Activated CD8-positive, alpha-beta memory T cell treated with anti-CD3 and anti-CD28 coated beads, Interleukin-2, amount 10 ng/mL, durations not matched to agents 7 days and 5 days (primary cell): Measurements from ENCODE around the gene HSFX1. TPM values are rescaled to one million over a fixed set of nuclear protein-coding genes. Genes with fewer than 3 reads are reported as not detected.
"Not testable (repeated sequence)": the region's sequence is repeated elsewhere in the genome, so short reads cannot be mapped to it uniquely, and the experiment has no call there.

Experiments used
- ATAC-seq: fragments of 150-1000 bp; cut with Tn5 transposase; one replicate; pipeline ENCODE4 v1.10.0; 2021; ENCODE audit warnings: moderate library complexity
- CTCF ChIA-PET: fragments of 350-600 bp; sonication (Branson Sonifier 250); formaldehyde crosslinking; loops from one replicate; lab custom pipeline; 2021; ENCODE audit warnings: antibody characterized with exemption; lab: Charles Lee
- DNase-seq: peaks from one replicate; pipeline ENCODE4 v3.0.0-alpha.2; 2020
- H3K27ac Mint-ChIP-seq: one replicate; pipeline ENCODE4 v1.8.0; 2021; ENCODE audit warnings: mild to moderate bottlenecking, mixed read lengths
- H3K27me3 Mint-ChIP-seq: one replicate; pipeline ENCODE4 v1.8.0; 2021; ENCODE audit warnings: mixed read lengths
- H3K36me3 Mint-ChIP-seq: one replicate; pipeline ENCODE4 v1.8.0; 2021; ENCODE audit warnings: mild to moderate bottlenecking, mixed read lengths
- H3K4me1 Mint-ChIP-seq: one replicate; pipeline ENCODE4 v1.8.0; 2021; ENCODE audit warnings: mixed read lengths
- H3K4me3 Mint-ChIP-seq: one replicate; pipeline ENCODE4 v1.8.0; 2021; ENCODE audit warnings: mild to moderate bottlenecking, moderate library complexity, mixed read lengths
- H3K9me3 Mint-ChIP-seq: one replicate; pipeline ENCODE4 v1.8.0; 2022; ENCODE audit warnings: low read depth, mixed read lengths
- total RNA-seq, 2 experiments: library from RNA; stranded (reverse); gene quantifications; one replicate each; pipeline ENCODE4 v1.2.3, GENCODE V29; 2021

Gene HSFX1, protein sequence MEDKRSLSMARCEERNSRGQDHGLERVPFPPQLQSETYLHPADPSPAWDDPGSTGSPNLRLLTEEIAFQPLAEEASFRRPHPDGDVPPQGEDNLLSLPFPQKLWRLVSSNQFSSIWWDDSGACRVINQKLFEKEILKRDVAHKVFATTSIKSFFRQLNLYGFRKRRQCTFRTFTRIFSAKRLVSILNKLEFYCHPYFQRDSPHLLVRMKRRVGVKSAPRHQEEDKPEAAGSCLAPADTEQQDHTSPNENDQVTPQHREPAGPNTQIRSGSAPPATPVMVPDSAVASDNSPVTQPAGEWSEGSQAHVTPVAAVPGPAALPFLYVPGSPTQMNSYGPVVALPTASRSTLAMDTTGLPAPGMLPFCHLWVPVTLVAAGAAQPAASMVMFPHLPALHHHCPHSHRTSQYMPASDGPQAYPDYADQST
- under 1 TPM; 0.61 to 0.80 TPM for total RNA-seq

DNA sequence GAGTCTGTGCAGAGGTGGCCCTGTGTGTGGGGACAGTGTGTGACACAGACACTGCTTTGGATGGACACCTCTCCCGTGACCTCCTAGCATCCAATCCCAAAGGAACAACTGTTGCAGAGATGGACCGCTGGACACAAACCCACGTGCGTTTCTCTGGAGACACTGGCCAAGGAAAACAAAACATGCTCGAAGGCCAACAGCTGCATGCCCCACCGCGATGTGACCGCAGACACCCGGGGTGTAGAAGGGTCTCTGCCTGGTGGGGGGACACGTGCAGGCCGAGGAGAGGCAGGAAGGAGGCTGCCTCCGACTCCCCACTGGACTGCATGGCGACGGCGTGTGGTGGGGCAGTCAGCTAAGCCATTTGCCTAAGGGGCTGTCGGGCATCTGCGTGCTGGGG, at the start of gene HSFX1:
TSS of gene HSFX1 (plus strand) at position 301 of the 400 bp plus-strand sequence. CDS start 614 bp downstream, outside the sequence.
- H3K4me1 Mint-ChIP-seq, H3K27me3 Mint-ChIP-seq, ATAC-seq, DNase-seq, H3K36me3 Mint-ChIP-seq, H3K27ac Mint-ChIP-seq, H3K9me3 Mint-ChIP-seq, CTCF ChIA-PET, H3K4me3 Mint-ChIP-seq: not testable (repeated sequence)

DNA sequence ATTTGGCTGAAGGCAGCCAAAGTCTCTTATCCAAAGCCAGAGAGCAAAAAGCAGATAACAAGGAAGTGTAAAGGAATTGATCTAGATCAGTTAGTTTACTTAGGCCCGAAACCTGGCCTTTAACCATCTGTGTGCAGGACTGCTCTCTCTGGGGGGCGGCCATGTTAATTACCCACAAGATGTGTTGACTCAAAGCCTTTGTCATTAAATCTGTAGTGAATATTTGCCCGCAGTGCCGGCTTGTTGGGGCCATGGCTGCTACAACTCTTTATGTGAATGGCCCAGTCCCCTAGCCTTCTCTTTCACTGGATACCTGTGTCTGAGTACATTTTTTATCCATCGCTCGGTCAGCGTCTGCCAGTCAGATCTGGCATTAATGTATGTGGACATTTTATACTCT, 46.6 kb upstream of the HSFX1 start:
- ATAC-seq, H3K4me3 Mint-ChIP-seq, H3K27ac Mint-ChIP-seq, H3K4me1 Mint-ChIP-seq, H3K9me3 Mint-ChIP-seq, H3K27me3 Mint-ChIP-seq, H3K36me3 Mint-ChIP-seq, CTCF ChIA-PET, DNase-seq: not testable (repeated sequence)

DNA sequence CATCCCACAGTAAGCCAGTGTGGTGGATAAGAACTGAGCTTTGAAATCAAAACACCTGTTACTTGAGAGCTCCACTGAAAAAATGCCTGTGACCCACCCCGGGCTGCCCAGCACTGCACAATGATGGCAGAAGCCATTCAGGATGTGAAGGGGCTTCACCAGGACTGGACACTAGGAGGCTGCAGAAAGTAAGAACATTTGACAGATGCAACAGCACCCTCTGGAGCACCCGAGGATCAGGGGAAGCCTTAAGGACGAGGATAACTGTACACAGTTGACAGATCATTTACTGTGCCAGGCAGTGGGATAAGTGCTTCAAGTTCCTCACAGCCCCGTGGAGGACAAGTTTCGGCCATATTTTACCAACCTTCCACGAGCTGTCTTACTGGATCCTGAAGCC, 31.6 kb upstream of the HSFX1 start:
- H3K27me3 Mint-ChIP-seq, ATAC-seq, H3K9me3 Mint-ChIP-seq, H3K4me1 Mint-ChIP-seq, H3K27ac Mint-ChIP-seq, H3K36me3 Mint-ChIP-seq, CTCF ChIA-PET, DNase-seq, H3K4me3 Mint-ChIP-seq: not testable (repeated sequence)

DNA sequence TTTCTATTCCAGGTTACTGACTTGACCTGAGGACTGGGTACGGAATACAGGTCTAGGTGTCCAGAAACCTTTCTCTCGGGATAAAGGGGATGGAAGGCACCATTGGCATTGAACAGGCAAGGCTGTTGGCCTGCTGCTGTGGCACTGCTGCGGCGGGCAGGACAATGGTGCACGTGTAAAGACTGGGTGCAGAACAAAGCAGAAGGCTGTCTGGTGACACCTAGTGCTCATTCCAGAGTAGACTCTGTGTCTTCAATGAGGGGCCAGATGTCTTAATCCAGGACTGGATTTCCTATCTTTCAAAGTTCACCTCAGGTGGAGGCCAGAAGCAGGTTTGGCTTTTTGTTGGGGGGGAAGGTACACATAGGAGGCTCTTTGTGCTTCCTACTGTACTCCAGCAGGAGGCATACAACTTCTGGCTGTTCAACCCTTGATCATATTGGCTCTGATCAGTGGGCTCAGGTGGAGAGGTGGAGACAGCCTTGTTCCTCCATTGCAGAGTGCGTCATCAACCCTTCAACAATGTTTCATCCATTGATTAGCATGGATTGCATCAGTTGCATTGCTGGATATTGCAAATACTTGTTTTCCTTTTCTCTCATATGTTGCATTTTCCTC, 27.4 kb upstream of the HSFX1 start:
- H3K9me3 Mint-ChIP-seq, H3K36me3 Mint-ChIP-seq, H3K4me3 Mint-ChIP-seq, H3K27ac Mint-ChIP-seq, DNase-seq, CTCF ChIA-PET, H3K4me1 Mint-ChIP-seq, H3K27me3 Mint-ChIP-seq: not testable (repeated sequence)
- ATAC-seq, result peak; percentile 39

DNA sequence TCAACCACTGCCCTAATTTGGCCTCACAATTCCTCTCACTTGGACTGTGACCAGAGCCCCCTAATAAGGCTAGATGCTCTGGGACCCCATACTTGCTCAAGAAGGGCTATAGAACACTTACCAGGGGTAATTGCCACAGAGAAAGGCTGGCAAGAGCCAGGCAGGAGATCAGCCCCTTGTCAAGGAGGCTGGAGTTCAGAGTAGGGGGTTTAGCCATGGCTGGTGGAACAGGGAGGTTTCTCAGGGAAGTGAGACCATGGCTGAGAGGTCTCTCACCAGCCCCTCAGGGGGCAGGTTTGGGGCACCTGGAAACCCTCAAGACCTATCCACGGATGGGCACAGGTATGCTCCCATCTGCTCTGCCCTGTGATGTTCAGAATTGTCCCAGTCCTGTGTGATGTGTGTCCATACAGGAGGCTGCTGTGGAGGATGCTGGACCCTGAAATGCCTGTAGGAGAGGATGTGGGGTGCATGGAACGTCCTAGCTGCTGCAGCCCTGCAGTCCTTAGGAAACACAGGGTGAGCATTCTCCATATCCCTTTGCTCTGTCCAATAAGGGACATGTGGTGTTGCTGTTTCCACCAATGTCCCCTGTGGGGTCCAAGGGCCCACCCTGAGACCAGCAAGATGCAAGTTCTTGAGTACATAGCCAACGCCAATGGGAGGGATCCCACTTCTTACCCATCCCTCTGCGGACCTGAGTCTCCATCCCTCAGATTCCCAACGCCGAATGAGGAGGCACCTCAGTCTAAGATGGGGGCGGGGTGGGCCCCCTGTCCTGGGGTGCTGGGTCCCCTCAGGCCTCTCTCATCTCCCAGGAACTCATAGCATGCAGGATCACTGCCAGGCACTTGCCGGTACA, 16.4 kb upstream of the HSFX1 start:
- H3K9me3 Mint-ChIP-seq, result no peaks in the 10 kb centered on the region
- peaks cover 10% of the 10 kb centered on the region for H3K27me3 Mint-ChIP-seq

DNA sequence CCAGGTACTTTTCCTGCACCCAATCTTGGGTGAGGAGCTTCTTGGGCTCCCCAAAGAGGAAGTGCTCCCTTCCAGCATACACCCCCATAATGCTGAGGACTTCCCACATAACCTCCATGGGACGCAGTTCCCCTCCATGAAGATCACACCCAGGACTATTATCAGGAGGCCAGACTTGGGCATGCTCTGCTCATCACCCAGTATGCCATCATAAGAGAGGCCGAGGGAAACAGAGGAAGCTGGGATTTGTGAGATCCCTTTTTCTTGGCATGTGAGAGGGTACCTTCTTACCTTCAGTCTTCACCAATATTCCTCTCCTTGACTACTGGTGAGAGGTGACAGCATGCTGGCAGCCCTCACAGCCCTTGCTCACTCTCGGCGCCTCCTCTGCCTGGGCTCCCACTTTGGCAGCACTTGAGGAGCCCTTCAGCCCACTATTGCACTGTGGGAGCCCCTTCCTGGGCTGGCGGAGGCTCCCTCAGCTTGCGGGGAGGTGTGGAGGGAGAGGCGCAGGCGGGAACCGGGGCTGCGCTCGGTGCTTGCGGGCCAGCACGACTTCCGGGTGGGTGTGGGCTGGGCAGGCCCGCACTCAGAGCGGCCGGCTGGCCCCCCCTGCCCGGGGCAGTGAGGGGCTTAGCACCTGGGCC, 15.7 kb upstream of the HSFX1 start:
- CTCF ChIA-PET, result no interaction called here
- Mint-ChIP-seq H3K27ac (no peak overlapping the region), H3K4me1 (no peaks in the 10 kb centered on the region), H3K4me3 (no peak overlapping the region), H3K9me3 (no peaks in the 10 kb centered on the region), H3K27me3 (peaks cover 6% of the 10 kb centered on the region), H3K36me3 (no peaks in the 10 kb centered on the region)
- DNase-seq (no peak), ATAC-seq (no peak)

More for the DNA sequence above, 16.4 kb upstream of the HSFX1 start:
- H3K4me1 Mint-ChIP-seq, result no peaks in the 10 kb centered on the region
- H3K27ac Mint-ChIP-seq, result no peak overlapping the region
- ATAC-seq, result no peak
- DNase-seq, result no peak
- CTCF ChIA-PET, result no interaction called here
- H3K36me3 Mint-ChIP-seq, result no peaks in the 10 kb centered on the region
- no peak overlapping the region for H3K4me3 Mint-ChIP-seq

GRCh38 chrX:149758715-149759078, 15.2 kb upstream of the HSFX1 start:
- H3K36me3 Mint-ChIP-seq, H3K27me3 Mint-ChIP-seq, H3K27ac Mint-ChIP-seq, H3K9me3 Mint-ChIP-seq, H3K4me1 Mint-ChIP-seq, DNase-seq, H3K4me3 Mint-ChIP-seq, CTCF ChIA-PET, ATAC-seq: not testable (repeated sequence)

- peaks cover 4% of the 10 kb centered on the region for H3K27me3 Mint-ChIP-seq
- CTCF ChIA-PET, result no interaction called here
- DNase-seq (no peak), ATAC-seq (no peak)
- no peak overlapping the region for H3K4me3 Mint-ChIP-seq
- no peaks in the 10 kb centered on the region for H3K9me3 Mint-ChIP-seq
- H3K36me3 Mint-ChIP-seq, result no peaks in the 10 kb centered on the region
- no peak overlapping the region for H3K27ac Mint-ChIP-seq
- H3K4me1 Mint-ChIP-seq, result no peaks in the 10 kb centered on the region
Observed at GRCh38 chrX:149759824-149760223, 14.0 kb upstream of the HSFX1 start.

GRCh38 chrX:149760965-149761364, 12.9 kb upstream of the HSFX1 start:
- H3K4me1 Mint-ChIP-seq, result no peaks in the 10 kb centered on the region
- no peaks in the 10 kb centered on the region for H3K36me3 Mint-ChIP-seq
- no peak overlapping the region for H3K4me3 Mint-ChIP-seq
- DNase-seq, result no peak
- no peak for ATAC-seq
- no peaks in the 10 kb centered on the region for H3K9me3 Mint-ChIP-seq
- H3K27me3 Mint-ChIP-seq, result peaks cover 4% of the 10 kb centered on the region
- CTCF ChIA-PET, result no interaction called here
- H3K27ac Mint-ChIP-seq, result no peak overlapping the region

- ATAC-seq, H3K9me3 Mint-ChIP-seq, H3K4me1 Mint-ChIP-seq, H3K27ac Mint-ChIP-seq, DNase-seq, H3K4me3 Mint-ChIP-seq, CTCF ChIA-PET, H3K27me3 Mint-ChIP-seq, H3K36me3 Mint-ChIP-seq: not testable (repeated sequence)
Observed at GRCh38 chrX:149761858-149762674, 11.8 kb upstream of the HSFX1 start.

DNA sequence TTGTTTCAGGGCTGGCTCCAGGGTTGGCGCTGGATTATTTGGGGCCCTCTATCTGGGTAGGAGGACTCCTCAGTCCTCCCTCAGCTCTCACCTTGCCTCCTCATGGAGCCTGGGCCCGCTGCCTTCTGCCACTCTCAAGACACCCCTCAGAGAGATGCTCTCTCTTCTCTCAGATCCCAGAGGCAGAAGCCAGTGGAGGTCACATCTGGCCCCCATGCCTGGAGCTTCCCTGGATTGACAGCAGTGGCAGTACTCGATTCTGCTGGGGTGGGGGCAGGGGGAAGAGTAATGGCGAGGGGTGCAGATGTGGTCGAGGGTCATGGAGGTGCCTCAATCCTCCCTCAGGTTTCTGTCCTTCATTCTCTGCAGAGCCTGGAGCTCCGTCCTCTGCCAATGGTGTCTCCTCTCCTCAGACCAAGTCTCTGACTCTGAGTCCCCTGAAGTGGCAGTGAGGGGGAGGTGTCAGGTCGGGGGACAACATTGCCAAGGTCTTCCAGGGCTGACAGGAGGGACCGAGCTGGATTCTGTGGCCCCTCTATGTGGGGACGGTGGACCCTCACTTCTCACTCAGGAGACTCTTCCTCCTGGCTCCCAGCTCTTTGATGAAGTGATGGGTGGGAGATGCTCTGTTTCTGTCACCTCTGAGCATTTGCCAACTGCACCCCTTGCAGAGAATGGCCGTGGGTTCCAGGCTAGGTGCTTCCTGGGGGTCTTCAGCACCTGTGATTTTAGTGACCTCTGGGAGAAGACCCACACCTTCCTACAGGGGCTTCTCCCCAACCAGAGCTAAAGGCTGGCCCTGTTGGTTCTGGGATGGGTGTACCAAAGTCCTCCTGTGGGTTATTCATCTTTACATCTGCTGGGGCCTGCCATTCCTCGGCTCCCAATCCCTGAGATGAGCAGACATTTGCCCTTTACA, 10.9 kb upstream of the HSFX1 start:
- no peaks in the 10 kb centered on the region for H3K27me3 Mint-ChIP-seq

GRCh38 chrX:149770344-149770743, 3.5 kb upstream of the HSFX1 start:
- H3K4me1 Mint-ChIP-seq, H3K27me3 Mint-ChIP-seq, DNase-seq, H3K4me3 Mint-ChIP-seq, CTCF ChIA-PET, ATAC-seq, H3K9me3 Mint-ChIP-seq, H3K27ac Mint-ChIP-seq, H3K36me3 Mint-ChIP-seq: not testable (repeated sequence)

More for the DNA sequence above, 10.9 kb upstream of the HSFX1 start:
- Mint-ChIP-seq H3K4me1 (no peaks in the 10 kb centered on the region), H3K4me3 (no peak overlapping the region), H3K36me3 (no peaks in the 10 kb centered on the region), H3K27ac (no peak overlapping the region), H3K9me3 (no peaks in the 10 kb centered on the region)
- CTCF ChIA-PET, result no interaction called here
- no peak for DNase-seq
- ATAC-seq, result no peak
